B cell (primary cell): Measurements from ENCODE around the gene LRG1.

Source experiments
- CTCF ChIP-seq: fragments of 200-600 bp; IDR thresholded peaks from one replicate; pipeline ENCODE4 v1.8.0; 2022; ENCODE audit warnings: antibody characterized with exemption, mild to moderate bottlenecking
- EZH2 ChIP-seq: IDR thresholded peaks from 2 replicates; pipeline ENCODE4 v1.6.1; 2012; ENCODE audit warnings: borderline replicate concordance, low read depth, mild to moderate bottlenecking, moderate library complexity, low read length; ENCODE audit not compliant: insufficient read depth, poor library complexity, severe bottlenecking

- TF ChIP-seq CTCF (no peak), EZH2 (no peak)
These were observed 18.5 kb downstream of the LRG1 start for GRCh38 chr19:4521170-4521887.
